Progenitor cell of endocrine pancreas (in vitro differentiated cells): ENCODE data around the gene PIK3AP1. TPM values are rescaled to one million over a fixed set of nuclear protein-coding genes. Genes with fewer than 3 reads are reported as not detected.
A peak's percentile ranks its signal among the peaks of the same experiment; 100 is the strongest.
"Not testable (repeated sequence)": the region's sequence is repeated elsewhere in the genome, so short reads cannot be mapped to it uniquely, and the experiment has no call there.

Experiments used
- DNase-seq: peaks from one replicate; pipeline ENCODE4 v3.0.0; 2021; ENCODE audit warnings: low spot score; ENCODE audit not compliant: unreplicated experiment
- H3K27ac Mint-ChIP-seq: 2 replicates; pipeline ENCODE4 v1.8.0; 2021; ENCODE audit warnings: mild to moderate bottlenecking, moderate library complexity, mixed read lengths
- H3K27me3 Mint-ChIP-seq: 2 replicates; pipeline ENCODE4 v1.8.0; 2021; ENCODE audit warnings: mixed read lengths
- H3K36me3 Mint-ChIP-seq: 2 replicates; pipeline ENCODE4 v1.8.0; 2022; ENCODE audit warnings: mixed read lengths; ENCODE audit not compliant: insufficient read depth
- H3K4me1 Mint-ChIP-seq: 2 replicates; pipeline ENCODE4 v1.8.0; 2021; ENCODE audit warnings: low read depth, mixed read lengths
- H3K4me3 Mint-ChIP-seq: 2 replicates; pipeline ENCODE4 v1.8.0; 2021; ENCODE audit warnings: low read depth, mild to moderate bottlenecking, moderate library complexity, mixed read lengths
- H3K9me3 Mint-ChIP-seq: 2 replicates; pipeline ENCODE4 v1.8.0; 2021; ENCODE audit warnings: low read depth, mixed read lengths
- CTCF ChIP-seq: fragments of 200-600 bp; sonication (generic); IDR thresholded peaks from one replicate; pipeline ENCODE4 v1.5.0; 2021; ENCODE audit warnings: antibody characterized with exemption, mild to moderate bottlenecking; ENCODE audit not compliant: unreplicated experiment
- total RNA-seq: library from RNA; stranded (reverse); gene quantifications from 2 replicates; pipeline ENCODE4 v1.2.1, GENCODE V29; 2021

The PIK3AP1 gene
- total RNA-seq, 1 donor from 2014 or later: 40.0 TPM

DNA sequence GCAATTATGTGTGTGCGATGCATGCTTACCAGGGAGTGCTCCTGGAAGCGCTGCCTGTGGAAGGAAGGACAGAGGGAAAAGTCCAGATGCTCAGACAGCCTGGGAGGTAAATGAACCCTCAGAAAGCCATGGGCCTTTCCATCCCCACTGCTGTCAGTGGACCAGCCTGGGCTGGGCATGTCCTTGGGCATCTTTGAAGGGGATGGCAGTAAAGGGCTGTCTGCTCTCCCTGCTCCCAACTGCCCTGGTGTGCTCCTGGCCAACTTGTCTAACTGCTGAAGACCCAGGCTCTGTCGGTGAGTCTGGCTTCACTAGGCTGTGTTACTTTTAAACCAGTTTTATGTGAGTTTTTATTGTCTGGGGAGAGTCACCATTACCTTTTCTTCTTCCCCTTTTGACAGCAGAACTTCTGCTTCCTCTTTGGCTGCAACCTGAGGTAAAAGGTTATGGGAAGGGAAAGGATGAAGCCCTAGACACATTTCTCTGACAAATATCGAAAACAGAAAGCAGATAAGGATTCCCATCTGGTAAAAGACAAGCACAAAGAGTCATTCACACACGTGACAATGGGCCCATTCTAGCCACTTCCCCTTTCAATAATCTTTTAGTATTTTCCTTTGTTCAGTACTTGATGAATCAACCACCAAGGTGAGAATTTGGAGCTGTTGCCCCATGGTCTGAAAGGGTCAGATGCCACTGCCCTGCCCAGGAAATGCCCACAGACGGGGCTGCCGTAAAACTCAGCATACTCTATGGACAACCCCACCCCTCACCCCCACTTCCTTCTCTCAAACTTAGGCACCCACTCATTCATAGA lies 27.6 kb upstream of the PIK3AP1 start:
- Mint-ChIP-seq H3K4me3 (no peak overlapping the region), H3K4me1 (peaks cover 2% of the 10 kb centered on the region), H3K9me3 (no peaks in the 10 kb centered on the region), H3K27me3 (no peaks in the 10 kb centered on the region), H3K36me3 (no peaks in the 10 kb centered on the region), H3K27ac (no peak overlapping the region)
- DNase-seq: no peak
- no peak for TF ChIP-seq CTCF

DNA sequence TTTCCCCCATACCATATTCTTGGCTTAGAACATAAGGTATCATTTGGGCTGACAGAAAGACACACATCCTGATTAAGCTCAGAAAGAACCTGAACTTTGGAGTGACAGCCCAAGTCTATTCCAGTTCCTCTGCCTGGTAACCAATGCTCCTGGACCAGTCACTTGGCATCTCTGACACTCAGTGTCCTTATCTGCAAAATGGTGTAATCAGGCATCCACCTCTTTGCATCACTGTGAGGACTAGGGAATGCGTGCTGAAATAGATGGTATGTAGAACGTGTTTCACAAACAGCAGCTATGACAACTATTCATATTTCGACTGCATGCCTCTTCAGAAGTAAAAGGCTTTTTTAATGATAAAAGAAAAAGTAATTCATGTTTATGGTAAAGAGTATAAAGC lies 26.2 kb upstream of the PIK3AP1 start:
- DNase-seq: no peak
- peaks cover 2% of the 10 kb centered on the region for H3K4me1 Mint-ChIP-seq

DNA sequence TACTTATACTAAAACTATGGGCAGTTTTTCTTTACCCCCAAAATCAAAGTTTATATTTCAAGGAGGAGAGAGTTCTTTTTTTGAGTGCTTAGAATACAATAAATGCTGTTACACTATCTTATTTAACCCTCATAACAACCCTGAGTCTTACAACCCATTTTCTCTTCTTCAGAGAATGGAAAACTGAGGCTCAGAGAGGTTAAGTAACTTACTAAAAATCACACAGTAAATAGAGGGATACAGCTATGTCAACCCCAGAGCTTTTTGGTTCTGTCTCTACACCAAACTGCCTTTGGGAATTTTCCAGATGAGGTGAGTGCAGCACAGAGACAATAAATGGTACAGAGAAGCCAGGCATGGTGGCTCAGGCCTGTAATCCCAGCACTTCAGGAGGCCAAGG lies 25.6 kb upstream of the PIK3AP1 start:
- Mint-ChIP-seq H3K4me3 (no peak overlapping the region), H3K27ac (peak overlapping the region; percentile 21), H3K36me3 (no peaks in the 10 kb centered on the region), H3K9me3 (no peaks in the 10 kb centered on the region), H3K4me1 (peaks cover 2% of the 10 kb centered on the region), H3K27me3 (no peaks in the 10 kb centered on the region)
- no peak for DNase-seq
- TF ChIP-seq CTCF: no peak

More for the DNA sequence above, 26.2 kb upstream of the PIK3AP1 start:
- no peak overlapping the region for H3K4me3 Mint-ChIP-seq
- no peak overlapping the region for H3K27ac Mint-ChIP-seq
- no peaks in the 10 kb centered on the region for H3K36me3 Mint-ChIP-seq
- H3K27me3 Mint-ChIP-seq: no peaks in the 10 kb centered on the region
- TF ChIP-seq CTCF: no peak
- H3K9me3 Mint-ChIP-seq: no peaks in the 10 kb centered on the region

DNA sequence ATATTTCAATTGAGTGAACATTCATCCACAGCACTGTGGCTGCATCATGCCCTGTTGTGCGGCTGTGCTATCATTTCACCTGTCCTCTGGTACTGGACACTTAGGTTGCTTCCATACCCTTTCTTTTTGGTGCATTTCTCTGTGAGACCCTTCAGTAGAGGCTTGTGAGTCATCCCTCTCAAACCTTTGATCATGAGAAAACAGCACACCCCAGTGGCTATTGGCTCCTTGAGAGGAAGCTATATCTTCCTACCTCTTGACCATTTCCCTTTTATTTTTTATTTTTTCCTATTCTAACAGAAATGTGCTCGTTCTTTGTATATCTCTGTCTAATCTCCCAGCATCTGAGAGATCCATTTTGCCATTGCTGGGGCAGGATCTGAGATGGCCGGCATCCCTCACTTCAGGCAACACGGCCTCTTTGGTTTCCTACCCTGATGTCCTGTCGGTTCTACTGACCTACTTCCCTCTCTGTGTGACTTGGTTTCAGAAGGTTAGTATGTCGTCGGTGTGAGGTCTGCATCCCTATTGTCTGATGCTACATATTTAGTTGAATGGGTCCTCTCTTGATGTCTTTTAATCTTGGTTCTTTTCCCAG lies 23.8 kb upstream of the PIK3AP1 start:
- no peaks in the 10 kb centered on the region for H3K36me3 Mint-ChIP-seq
- no peak overlapping the region for H3K4me3 Mint-ChIP-seq
- no peak for DNase-seq
- peaks cover 2% of the 10 kb centered on the region for H3K4me1 Mint-ChIP-seq
- H3K9me3 Mint-ChIP-seq: no peaks in the 10 kb centered on the region
- no peak overlapping the region for H3K27ac Mint-ChIP-seq
- H3K27me3 Mint-ChIP-seq: peaks cover 3% of the 10 kb centered on the region
- peak; percentile 20 for TF ChIP-seq CTCF

- not testable (repeated sequence) for H3K9me3 Mint-ChIP-seq, DNase-seq, H3K36me3 Mint-ChIP-seq, H3K27ac Mint-ChIP-seq, H3K27me3 Mint-ChIP-seq, H3K4me3 Mint-ChIP-seq, H3K4me1 Mint-ChIP-seq
Observed at GRCh38 chr10:96741557-96741956, 21.2 kb upstream of the PIK3AP1 start.
